HG02798 (cell line): ENCODE measurements around the gene AVPR1B.

Source experiments
- ATAC-seq: cut with Tn5 transposase; IDR thresholded peaks from one replicate; pipeline ENCODE4 v1.9.1; 2021; ENCODE audit warnings: mild to moderate bottlenecking; ENCODE audit not compliant: unreplicated experiment, poor library complexity

Gene AVPR1B

DNA sequence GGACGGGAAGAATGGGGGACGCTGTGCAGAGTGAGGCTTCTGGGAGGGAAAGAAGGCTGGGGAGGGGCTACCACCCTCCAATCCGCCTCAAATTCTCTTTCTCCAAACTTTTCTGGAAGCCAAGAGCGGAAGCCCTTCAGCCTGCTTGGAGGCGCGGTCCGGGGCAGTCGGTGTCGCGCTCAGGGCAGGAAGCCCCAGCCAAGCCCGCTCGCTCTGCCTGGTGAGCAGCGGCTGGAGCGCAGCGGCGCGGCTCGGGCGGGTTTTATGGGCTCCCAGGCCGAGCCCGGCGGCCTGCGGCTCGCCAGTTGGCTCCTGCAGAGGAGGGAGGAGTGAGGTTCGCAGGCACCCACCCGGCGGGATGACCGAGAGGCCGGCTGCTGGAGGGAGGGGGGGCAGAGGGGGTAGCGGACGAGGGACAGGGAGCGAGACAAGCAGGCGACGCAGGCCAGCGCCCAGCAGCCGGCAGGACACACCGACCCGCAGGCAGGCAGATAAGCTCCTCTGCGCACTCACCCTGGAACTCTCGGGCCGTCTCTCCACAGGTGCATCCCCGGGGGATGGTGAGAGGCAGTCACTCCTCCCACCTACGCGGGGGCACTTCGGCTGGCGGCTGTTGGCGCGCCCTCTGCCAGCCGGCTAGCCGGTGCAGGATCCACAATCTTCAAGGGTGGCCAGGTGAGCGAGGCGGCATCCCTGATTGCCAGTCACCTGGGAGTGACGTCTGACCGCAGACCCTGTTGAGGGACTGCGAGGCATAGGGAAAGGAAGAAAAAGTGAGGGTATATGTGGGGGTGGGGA is at the start of gene AVPR1B:
Gene AVPR1B, minus strand, starts transcription at position 238 of the 798 bp plus-strand sequence. CDS start 498 bp downstream, outside the sequence.
- no peak for ATAC-seq

- ATAC-seq = no peak
These were observed 28.6 kb upstream of the AVPR1B start for GRCh38 chr1:206145771-206146290.

DNA sequence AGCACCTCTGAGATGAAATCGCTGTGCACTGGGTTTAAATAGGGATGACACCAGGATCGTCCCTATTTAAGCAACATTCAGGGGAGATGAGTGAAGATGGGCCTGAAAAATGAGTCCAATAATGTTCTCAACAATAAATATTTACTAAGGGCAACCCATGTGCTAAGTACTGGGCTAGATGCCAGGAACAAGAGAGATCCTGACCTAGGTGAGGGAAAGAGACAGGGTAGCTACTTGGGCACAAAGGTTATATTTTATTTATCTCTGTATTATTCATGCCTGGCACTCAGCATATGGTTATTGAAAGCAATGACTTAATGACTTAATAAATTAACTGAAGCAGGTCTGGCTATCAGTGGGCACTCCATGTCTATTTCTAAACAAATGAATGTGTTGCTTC is 27.4 kb upstream of the AVPR1B start:
- no peak for ATAC-seq

DNA sequence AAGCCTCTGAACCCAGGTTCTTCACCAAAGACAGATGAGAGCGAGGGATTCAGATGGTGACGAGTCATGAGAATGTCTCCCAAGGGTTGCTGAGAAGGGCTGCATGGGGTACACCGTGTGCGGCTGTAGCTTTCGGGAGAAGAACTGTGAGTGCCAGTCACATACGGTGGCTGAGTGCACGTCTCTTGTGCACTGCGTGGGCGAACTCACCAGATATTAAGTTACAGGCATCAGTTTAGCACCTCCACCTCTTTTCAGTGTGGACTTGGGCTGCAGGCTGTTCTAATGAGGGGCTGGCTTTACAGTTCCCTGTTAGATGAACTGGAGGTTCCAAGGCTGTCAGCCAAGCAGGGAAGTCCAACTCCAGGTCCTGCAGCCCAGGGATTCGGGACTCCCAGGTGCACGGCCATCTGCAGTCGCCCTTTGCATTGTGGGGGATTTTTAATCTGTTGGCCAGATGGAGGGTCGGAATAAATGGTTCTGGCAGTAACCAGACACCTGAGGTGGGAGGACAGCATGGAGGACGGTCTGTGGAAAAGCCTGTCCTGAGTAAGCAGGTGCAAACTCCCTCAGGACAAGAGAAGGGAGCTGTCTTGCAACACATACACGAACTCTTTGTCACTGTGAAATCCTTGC is 26.5 kb upstream of the AVPR1B start:
- no peak for ATAC-seq

- no peak for ATAC-seq
These were observed 25.6 kb upstream of the AVPR1B start for GRCh38 chr1:206142770-206143169.

DNA sequence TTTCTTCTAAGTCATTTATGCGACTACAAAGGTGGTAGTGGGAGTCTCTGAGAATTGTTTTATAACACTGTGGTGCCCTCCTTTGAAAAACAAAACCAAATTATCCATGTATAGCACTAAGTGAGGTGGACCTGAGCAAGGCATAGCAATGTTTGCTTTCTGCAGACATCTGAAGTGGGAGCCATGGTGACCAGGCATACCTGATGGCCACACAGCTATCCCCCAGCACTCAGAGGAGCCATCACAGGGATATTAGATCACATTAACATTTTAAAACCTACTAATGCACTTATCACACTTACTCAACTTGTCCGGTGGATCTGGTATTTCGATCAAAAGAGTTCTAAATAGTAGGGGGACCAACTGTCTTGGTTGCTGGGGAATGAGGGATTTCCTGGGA is 24.8 kb upstream of the AVPR1B start:
- no peak for ATAC-seq

GRCh38 chr1:206136241-206136640 is 19.1 kb upstream of the AVPR1B start:
- ATAC-seq = no peak

DNA sequence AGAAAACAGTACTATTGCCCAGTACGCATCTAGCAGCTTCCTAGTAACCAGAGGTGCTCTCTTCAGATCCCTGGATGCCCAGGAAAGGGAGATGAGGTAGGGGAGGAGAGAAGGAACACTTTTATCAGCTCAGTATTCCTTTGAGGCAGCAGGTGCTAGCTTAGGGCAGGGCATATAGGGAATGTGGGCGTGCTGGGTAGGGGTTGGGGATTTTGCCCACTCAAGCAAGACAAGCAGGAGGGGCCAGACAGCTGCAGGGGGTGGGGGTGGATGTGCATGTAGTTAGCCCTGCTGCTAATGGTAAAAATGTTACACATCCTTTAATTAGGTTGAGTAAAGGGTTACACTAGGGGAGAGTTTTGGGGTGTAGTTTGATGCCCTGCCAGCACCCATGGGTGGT is 18.1 kb upstream of the AVPR1B start:
- ATAC-seq = no peak

DNA sequence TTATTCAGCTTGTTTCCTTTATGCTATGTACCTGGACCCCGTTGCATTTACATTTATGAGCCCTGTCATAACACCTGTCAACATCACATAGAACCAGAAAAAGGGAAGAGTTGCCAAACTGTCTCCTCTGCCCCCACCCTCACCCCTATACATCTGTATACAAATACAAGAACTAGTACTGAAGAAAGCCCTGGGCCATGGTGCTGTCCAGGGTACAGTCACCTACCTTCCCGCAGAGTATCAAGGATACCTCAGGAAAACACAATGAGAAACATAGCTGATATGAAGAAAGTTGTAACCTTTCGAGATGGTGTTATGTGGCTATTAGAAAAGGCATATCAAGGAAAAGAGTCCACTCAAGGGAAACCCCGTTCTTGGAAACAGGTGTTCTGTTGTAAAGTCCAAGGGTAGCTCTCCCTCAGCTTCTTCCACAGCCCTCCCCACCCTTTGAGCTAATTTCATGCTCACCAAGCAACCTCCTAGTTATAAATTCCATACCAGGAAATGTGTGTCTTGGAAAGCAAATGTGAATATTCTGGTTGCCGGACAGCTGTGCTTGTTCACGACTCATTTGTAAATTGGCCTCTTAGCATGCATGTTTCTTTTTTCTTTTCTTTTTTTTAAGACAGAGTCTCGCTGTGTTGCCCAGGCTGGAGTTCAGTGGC is 16.7 kb upstream of the AVPR1B start:
- ATAC-seq = no peak

DNA sequence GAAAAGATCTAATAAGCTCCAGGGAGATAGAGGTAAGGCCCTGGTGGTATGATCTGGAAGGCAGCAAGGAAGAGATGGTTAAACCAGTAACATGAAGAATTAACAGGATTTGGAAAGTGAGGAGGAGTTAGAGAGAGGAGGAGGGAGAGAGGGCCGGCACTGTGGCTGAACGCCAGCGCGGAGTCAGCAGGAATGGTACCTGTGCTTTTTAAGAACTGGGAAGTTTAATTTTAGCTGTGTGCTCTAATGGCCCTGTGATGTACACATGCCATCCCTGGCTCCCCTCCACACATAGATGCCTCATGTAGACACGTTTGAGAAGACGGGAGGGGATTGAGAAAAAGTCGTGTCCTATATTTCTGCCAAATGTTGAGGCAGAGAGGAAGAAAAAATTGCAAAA is 13.8 kb upstream of the AVPR1B start:
- ATAC-seq = no peak

- ATAC-seq = no peak
These were observed 11.0 kb upstream of the AVPR1B start for GRCh38 chr1:206128196-206128595.

DNA sequence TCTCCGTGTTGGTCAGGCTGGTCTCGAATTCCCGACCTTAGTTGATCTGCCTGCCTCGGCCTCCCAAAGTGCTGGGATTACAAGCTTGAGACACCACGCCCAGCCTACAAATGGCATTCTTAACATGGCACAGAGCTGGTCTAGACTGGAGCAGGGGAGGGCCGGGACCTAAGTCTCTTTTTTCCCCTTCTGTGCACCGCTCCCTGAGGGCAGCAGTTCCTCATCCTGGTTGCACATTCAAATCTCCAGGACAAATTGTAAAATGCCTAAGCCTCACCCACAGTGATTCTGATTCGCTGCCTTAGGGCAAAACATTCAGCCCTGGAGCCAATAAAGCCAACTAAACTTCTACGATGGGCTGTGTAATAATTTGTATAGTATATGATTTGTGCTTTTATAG is 10.1 kb upstream of the AVPR1B start:
- ATAC-seq = no peak

- no peak for ATAC-seq
These were observed 8.2 kb upstream of the AVPR1B start for GRCh38 chr1:206125346-206125745.

- ATAC-seq = no peak
These were observed 5.5 kb upstream of the AVPR1B start for GRCh38 chr1:206122686-206123085.

GRCh38 chr1:206121269-206121668 is 4.1 kb upstream of the AVPR1B start:
- no peak for ATAC-seq

DNA sequence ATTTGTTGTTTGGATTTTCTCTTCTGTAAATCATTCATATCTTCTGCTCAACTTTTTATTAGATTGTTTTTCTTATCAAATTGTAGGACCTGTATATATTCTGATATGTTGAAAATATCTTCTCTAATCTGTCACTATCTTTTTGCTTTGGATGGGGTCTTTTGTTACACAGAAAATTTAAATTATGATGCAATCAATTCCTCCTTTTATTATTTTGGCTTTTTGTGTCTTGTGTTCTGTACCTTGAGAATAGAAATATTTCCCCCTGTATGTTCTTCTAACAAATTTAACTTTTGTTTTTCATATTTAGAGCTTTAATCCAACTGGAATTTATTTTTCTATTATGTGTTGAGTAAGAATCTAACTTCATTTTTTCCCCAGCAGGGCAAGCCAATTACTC is 3.2 kb upstream of the AVPR1B start:
- ATAC-seq = no peak

GRCh38 chr1:206116873-206117150 is 376 bp downstream of the AVPR1B start:
- no peak for ATAC-seq

DNA sequence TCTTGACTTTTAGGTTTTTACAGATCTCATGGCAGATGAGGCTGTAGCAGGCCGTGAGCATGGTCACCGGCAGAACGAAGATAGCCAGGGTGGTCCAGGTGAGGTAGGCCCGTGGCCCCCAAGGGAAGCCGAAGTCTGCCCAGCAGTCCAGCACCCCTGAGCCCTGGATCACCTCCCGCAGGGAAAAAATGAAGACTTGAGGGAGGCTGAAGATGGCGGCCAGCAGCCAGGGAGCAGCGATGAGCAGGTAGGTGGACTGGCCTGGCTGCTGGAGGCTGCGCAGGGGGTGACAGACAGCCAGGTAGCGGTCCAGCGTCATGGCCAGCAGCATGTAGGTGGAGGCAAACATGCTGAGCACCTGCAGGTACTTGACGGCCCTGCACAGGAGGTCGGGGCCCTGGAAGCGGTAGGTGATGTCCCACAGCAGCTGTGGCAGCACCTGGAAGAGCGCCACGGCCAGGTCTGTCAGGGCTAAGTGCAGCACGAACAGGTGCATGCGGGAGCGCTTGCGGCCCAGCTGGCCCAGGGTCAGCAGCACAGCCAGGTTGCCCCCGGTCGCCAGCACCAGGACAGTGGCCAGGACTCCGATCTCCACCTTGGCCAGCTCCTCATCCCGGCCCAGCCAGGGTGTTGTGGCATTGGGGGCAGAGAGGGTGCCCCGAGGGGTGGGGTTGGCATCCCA is 856 bp downstream of the AVPR1B start:
- no peak for ATAC-seq

DNA sequence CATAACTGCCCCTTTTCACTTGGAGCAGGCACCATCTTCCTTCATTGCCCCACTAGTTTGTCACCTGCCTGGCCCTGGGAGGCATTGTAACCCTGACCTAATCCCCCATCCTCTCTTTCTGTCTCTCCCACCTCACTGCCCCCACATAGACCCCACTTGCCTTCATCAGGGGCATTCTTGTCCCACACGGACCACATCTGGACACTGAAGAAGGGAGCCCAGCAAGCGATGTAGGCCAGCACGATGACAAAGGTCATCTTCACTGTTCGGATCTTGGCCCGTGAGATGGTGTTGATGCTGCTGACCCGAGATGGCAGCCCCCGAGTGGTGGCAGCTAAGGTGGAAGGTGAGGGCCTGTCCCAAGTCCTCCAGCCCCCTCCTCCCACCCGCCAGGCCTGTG is 1.4 kb downstream of the AVPR1B start:
- ATAC-seq = no peak

- ATAC-seq = no peak
These were observed 2.2 kb downstream of the AVPR1B start for GRCh38 chr1:206114692-206115640.
